ENCODE data around the gene USE1. TPM values are rescaled to one million over a fixed set of nuclear protein-coding genes. Genes with fewer than 3 reads are reported as not detected.
"Not testable (repeated sequence)": the region's sequence is repeated elsewhere in the genome, so short reads cannot be mapped to it uniquely, and the experiment has no call there.

The USE1 gene
- total and polyA plus RNA-seq, 8 donors = 12.8 to 46.6 (median 19.1) TPM

DNA sequence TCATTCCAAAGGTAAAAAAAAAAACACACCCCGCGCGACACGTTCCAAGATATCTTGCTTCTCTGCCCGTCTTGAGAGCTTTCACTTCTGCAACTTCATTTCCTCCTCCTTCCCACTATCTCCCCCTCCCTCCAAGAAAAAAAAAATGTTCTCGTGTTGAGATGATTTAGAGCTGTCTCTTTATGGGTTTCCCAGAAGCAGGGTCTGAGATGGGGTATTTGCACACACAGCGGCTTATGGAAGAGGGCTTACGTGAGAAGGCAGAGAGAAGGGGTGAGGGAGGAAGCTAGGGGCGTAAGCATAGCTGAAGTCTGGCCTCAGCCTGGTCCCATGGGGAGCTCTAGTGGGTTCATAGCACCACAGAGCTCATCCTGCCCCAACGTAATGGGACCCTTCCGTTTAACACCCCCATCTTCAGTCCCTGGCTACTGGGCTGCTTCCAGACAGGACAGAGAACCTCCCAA, 31.3 kb upstream of the USE1 start:
- FAIRE-seq (no peak), DNase-seq (no peak), ATAC-seq (peak in 2 of 4 donors; percentile 37 to 69)
- 86% methylated on average over 11 of the region's 11 CpGs for WGBS, 2 donors
- intact Hi-C loops (cut with DNase I) = no loop called here
- TF ChIP-seq, protein P1, sequence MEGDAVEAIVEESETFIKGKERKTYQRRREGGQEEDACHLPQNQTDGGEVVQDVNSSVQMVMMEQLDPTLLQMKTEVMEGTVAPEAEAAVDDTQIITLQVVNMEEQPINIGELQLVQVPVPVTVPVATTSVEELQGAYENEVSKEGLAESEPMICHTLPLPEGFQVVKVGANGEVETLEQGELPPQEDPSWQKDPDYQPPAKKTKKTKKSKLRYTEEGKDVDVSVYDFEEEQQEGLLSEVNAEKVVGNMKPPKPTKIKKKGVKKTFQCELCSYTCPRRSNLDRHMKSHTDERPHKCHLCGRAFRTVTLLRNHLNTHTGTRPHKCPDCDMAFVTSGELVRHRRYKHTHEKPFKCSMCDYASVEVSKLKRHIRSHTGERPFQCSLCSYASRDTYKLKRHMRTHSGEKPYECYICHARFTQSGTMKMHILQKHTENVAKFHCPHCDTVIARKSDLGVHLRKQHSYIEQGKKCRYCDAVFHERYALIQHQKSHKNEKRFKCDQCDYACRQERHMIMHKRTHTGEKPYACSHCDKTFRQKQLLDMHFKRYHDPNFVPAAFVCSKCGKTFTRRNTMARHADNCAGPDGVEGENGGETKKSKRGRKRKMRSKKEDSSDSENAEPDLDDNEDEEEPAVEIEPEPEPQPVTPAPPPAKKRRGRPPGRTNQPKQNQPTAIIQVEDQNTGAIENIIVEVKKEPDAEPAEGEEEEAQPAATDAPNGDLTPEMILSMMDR (IDR thresholded peaks at IDR 0.05) = no peak
- H3K27me3 ChIP-seq = no peaks in the 10 kb centered on the region
- H3K36me3 ChIP-seq = no peaks in the 10 kb centered on the region
- H3K4me1 ChIP-seq = no peaks in the 10 kb centered on the region
- no peak overlapping the region for H3K4me3 ChIP-seq
- no peaks in the 10 kb centered on the region for H3K9me3 ChIP-seq
- H3K27ac ChIP-seq = no peak overlapping the region

GRCh38 chr19:17184371-17184841, 30.8 kb upstream of the USE1 start:
- Histone ChIP-seq H3K4me3 (no peak overlapping the region), H3K9me3 (no peaks in the 10 kb centered on the region), H3K27ac (no peak overlapping the region), H3K4me1 (no peaks in the 10 kb centered on the region), H3K36me3 (no peaks in the 10 kb centered on the region), H3K27me3 (no peaks in the 10 kb centered on the region)
- intact Hi-C loops (cut with DNase I) = no loop called here
- no peak for FAIRE-seq
- no peak for DNase-seq
- TF ChIP-seq, protein P1 (IDR thresholded peaks at IDR 0.05) = no peak
- ATAC-seq = peak in 3 of 4 donors; percentile 18 to 45 (median 44)
- 94 to 95% methylated on average over 12 of the region's 12 CpGs for WGBS, 2 donors

DNA sequence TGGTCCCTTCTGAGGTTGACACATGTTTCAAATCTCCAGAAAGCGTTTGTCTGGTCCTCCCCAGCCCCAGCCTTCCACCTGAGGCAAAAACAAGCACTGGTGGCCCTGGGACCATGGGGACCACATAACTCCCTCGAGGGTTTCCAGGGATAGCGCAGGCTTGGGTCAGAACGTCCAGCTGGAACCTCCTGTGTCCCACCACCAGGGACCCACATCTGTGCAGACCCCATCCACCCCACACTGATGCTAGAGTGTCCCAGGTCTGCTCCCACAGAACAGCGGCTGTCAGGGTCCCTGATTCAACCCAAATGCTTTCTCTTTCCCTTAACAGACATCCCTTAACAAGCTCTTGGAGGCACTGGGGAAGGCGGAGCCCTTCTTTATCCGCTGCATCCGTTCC, 29.6 kb upstream of the USE1 start:
- TF ChIP-seq, protein P1 (IDR thresholded peaks at IDR 0.05) = no peak
- no peak for DNase-seq
- ATAC-seq = no peak
- Histone ChIP-seq H3K4me1 (no peaks in the 10 kb centered on the region), H3K9me3 (no peaks in the 10 kb centered on the region), H3K36me3 (no peaks in the 10 kb centered on the region), H3K27me3 (no peaks in the 10 kb centered on the region), H3K4me3 (no peak overlapping the region), H3K27ac (no peak overlapping the region)
- intact Hi-C loops (cut with DNase I) = no loop called here
- WGBS, 2 donors = 86 to 97% methylated on average over 8 of the region's 8 CpGs
- FAIRE-seq = no peak

DNA sequence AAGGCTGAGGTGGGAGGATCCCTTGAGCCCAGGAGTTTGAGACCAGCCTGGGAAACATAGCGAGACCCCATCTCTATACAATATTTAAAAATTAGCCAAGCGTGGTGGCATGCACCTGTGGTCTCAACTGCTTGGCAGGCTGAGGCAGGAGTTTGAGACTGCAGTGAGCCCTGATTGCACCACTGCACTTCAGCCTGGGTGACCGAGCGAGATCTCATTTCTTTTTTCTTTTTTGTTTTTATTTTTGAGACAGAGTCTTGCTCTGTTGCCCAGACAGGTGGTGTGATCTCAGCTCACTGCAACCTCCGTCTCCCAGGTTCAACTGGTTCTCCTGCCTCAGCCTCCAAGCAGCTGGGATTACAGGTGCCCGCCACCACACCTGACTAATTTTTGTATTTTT, 23.4 kb upstream of the USE1 start:
- H3K27ac ChIP-seq; ATAC-seq; FAIRE-seq; intact Hi-C loops (cut with DNase I); DNase-seq; H3K27me3 ChIP-seq; H3K4me3 ChIP-seq; H3K4me1 ChIP-seq; H3K9me3 ChIP-seq: not testable (repeated sequence)
- 89 to 96% methylated on average over 6 of the region's 6 CpGs for WGBS, 2 donors
- peaks cover 2 to 29% (median 14%) of the 10 kb centered on the region in 3 donors for H3K36me3 ChIP-seq

GRCh38 chr19:17192751-17193150, 22.4 kb upstream of the USE1 start:
- FAIRE-seq = no peak
- intact Hi-C loops (cut with DNase I) = no loop called here
- no peak overlapping the region for H3K27ac ChIP-seq
- WGBS, 2 donors = 97 to 99% methylated on average over 24 to 26 of the region's 26 CpGs
- peaks cover 2 to 29% (median 14%) of the 10 kb centered on the region in 3 donors for H3K36me3 ChIP-seq
- TF ChIP-seq, protein P1 (IDR thresholded peaks at IDR 0.05) = no peak
- no peaks in the 10 kb centered on the region for H3K27me3 ChIP-seq
- DNase-seq = no peak
- H3K4me1 ChIP-seq = no peaks in the 10 kb centered on the region
- ATAC-seq = no peak
- no peak overlapping the region for H3K4me3 ChIP-seq
- no peaks in the 10 kb centered on the region for H3K9me3 ChIP-seq
